ENCODE data around the gene THAP4.
A peak's percentile ranks its signal among the peaks of the same experiment; 100 is the strongest.

THAP4 gene

DNA sequence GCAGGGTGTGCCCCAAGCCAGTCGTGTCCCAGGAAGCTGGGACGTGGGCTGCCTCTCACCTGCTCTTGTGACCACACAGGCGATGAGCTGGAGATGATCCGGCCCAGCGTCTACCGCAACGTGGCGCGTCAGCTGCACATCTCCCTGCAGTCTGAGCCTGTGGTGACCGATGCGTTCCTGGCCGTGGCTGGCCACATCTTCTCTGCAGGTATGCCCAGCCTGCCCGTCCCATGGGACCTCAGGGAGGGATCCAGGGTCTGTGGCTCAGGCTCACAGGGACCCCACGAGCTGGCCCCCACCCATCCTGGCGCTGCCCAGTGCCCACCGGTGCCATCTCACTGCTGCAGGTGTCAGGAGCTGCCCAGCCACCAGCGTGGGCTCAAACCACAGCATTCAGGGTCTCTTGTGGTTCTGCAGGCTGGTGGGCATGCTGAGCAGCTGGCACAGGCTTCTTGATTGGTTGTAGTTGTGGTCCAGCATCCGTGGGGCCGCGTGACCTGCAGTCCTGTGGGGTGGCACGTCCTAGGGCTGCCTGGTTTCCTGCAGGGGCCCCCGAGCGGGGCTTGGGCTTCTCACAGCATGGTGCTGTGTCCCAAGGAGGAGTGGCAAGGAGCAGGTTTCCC is 74.6 kb downstream of the THAP4 start:
- DNase-seq = no peak

- peak; percentile 65 for DNase-seq
Measured at GRCh38 chr2:241561832-241562231, 75.1 kb downstream of the THAP4 start.

DNA sequence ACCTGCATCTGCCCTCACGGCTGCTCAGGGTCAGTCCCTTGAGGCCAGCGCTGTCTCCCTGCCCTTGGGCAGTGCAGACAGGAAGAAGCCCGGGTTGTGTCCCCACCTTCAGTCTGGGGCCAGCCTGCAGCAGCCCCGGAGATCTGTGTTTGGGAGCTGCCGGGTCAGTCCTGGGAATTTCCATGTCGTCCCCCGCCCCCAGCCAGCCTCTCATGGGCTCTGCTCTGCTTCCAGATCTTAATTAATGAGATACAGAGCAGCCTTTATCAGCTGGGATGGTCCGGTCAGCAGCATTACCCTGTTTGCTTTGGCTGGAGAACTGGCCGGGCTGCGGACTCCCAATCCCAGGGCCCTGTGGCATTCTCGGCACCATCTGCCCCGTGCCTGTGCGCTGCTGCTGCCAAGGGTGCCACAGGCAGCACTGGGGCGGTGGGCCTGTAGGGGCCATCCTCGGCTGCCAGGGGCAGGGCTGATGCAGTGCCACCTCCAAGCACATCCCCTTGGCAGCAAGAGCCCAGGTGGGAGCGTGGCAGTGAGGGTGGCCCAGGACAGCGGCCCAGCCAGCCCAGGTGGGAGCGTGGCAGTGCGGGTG is 76.0 kb downstream of the THAP4 start:
- DNase-seq = no peak

- DNase-seq = no peak
Measured at GRCh38 chr2:241560162-241560882, 76.6 kb downstream of the THAP4 start.

- peak; percentile 52 for DNase-seq
Measured at GRCh38 chr2:241559323-241560161, 77.4 kb downstream of the THAP4 start.

DNA sequence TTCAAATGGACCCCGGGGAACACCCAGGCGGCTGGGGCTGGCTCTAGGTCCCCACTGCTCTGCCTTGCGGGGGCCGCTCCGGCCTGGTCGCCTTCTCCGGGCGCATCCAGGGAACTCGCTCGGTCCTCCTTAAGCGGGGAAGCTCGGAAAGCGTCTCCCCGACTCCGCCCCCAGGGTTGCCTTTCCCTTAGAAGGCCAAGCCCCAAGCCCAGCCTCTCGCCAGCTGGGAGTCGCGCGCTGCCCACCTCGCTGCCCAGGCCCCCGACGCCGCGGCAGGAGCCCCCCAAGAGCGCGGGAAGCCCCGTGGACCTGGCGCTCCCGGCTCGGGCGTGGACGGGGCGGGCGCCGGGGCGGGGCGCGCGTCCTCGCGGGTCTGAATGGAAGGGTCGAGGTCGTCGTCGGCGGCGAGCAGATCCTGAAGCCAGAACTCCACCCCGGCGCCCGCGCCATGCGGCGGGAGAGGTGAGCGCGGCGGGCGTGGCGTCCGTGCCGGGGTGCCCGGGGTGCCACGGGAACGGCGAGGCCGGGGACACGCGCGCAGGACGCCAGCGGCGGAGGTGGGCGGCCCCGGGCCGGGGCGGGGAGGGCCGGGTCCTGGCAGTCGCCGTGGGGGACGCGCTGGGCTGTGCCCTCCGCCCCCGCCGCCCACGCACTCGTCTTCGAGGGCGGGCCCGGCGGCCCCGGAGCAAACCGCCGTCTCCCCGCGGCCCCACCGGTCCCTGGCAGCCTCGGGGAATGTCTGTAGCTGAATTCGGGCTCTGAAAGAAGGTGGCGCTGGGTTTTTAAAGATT is 78.2 kb downstream of the THAP4 start, which contains the start of gene BOK:
Gene BOK (plus strand): TSS at position 214 of the 791 bp plus-strand sequence. CDS start 739 bp downstream, outside the sequence.
- peak; percentile 87 for DNase-seq

GRCh38 chr2:241556746-241557145 is 80.2 kb downstream of the THAP4 start:
- DNase-seq = no peak

GRCh38 chr2:241555711-241556110 is 81.2 kb downstream of the THAP4 start:
- DNase-seq = no peak

- DNase-seq = no peak
Measured at GRCh38 chr2:241554610-241555322, 82.2 kb downstream of the THAP4 start.

DNA sequence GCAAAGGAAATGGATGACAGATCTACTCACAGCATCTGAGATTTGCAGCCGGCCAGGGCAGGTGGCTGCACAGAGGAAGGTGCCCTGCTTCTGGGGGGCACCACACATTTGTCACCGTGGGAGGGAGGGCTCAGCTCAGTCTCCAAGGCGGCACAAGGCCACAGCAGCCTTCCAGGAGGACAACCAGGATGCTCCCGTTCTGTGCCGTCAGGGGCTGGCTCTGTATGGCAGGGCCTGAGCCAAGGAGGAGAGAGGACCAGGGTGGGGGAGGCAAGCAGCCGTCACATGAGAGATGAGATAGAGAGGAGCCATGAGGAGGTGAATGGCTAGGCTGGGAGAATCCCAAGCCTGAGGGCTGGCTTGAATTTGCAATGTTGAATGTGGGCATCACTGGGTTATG is 83.0 kb downstream of the THAP4 start:
- DNase-seq = no peak

DNA sequence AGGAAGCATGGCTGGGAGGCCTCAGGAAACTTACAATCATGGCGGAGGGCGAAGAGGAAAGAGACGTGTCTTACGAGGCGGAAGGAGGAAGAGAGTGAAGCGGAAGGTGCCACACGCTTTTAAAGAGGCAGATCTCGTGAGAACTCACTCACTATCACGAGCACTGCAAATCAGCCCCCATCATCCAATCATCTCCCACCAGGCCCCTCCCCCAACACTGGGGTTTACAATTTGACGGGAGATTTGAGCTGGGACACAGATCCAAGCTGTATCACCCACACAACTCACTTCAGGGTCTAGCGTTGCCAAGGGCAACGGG is 83.5 kb downstream of the THAP4 start:
- DNase-seq = no peak

DNA sequence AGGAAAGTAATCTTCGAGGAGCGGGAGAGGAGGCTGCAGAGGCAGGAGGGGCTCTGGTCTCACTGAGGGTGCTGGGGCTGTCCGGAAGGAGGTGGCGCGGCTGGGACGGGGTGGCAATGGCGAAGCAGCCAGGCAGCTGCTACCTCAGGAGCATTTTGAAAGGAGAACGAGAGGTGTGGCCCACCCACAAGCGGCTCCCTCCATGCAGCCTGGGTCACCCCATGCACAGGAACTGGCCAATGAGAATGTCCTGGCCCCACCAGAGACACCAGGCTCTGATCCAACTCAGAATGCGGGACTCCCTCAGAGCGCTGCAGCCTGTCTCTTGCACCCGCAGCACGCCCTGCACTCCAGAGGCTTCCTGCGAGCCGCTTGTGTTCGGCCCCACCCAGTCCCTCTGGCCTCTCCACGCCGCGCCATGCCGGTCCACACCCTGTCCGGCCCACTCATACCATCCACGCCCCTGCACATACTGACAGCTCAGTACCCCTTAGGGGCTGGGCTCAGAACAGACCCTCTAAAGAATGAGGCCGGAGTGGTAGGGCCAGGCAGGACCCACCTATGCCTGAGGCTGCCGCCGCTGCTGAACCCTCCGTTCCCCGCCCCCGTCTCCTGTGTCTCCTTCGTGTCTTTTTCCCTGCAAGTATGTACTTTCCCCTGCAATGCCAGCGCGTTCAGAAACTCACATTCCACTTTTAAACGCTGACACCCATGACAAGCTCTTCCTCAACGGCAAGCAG is 84.8 kb downstream of the THAP4 start:
- DNase-seq = no peak

GRCh38 chr2:241551599-241551997 is 85.4 kb downstream of the THAP4 start:
- no peak for DNase-seq

DNA sequence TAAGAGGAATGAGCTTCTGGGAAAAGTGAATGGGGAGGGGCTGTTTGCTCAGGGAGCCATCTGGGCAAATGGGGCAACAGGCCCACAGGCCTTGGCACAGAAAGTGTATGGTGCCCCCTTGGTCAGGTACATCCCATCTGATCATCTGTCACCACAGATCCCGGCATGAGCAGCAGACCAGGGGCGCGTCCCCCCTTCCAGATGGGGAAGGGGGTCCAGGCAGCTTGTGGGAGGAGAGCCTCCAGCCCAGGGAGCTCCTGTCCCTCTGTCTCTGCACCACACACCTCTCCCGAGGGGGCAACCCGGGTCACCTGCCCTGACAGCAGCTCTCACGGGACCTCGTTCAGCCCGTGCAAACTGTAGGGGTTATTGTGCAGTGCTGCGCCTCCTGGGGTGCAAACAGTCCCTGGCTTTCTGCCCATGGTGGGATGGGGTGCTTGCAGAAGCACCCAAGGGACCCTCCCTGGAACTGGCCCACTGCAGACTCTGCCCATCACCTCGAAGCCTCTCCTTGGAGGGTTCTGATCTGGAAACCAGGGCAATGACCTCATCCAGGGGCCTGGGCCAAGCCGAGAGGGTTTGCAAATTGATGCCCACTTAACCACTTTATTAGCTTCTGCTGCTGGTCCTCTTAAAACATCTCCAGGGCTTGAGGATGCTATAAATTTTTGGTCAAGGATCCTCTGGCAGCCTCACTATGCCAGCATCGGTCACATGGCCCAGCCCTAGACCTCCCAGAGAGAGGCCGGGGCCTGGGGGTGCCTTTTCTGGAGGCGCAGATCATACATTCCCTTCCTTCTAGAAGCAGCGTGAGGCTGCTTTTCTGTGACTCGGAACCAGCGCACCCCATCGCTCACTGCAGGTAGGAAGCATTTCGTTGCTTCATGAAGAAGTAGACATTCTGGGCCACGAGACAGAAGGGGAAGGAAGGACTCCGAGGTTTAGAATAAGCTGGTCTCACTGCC is 86.1 kb downstream of the THAP4 start:
- no peak for DNase-seq

DNA sequence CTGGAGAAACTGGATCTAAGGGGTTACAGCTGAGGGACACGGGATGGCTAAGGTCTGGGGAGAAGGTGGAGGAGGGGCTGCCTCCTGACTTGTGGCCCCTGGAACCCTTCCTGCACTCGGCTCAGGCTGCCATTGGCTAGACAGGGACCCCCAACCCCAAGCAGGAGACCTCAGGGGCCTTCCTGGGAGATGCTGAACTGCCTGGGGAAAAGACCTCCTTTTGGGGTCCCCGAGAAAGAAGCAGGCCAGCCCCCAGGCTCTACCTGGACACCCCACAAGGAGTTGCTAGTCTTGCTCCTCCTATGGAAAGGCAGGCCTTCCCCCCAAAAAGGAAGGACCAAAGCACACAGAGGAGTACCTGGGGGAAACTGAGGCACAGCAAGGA is 88.5 kb downstream of the THAP4 start:
- DNase-seq = no peak

DNA sequence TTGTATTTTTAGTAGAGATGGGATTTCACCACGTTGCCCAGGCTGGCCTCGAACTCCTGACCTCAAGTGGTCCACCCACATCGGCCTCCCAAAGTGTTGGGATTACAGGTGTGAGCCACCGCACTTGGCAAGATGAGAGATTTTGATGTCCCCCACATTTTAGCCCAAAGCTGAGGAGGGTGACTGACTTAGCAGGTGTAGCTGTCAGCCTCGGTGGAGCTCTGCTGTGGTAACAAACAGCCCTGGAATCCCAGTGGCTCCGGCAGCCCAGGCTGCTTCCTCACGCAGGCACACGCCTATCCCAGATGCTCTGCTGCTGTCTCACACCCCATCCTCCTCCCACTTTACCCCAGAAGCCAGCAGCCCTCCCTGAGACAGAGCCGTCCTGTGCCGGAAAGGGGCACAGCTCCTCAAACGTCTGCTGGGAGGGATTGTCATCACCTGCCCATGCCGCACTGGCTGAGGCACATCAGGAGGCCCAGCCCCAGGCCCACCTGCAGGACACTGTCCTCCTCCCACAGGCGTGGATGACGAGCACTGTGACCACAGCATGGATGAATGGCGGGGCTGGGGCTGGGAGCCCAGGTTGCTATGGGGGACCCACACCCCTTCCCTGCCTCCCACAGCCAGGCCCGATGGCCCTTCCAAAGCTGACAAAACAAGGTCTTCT is 89.0 kb downstream of the THAP4 start:
- DNase-seq = no peak

- DNase-seq = peak; percentile 100
Measured at GRCh38 chr2:241546771-241547498, 90.0 kb downstream of the THAP4 start.

All from fibroblast of skin of back (primary cell).